Liver (tissue), 3 donors: ENCODE results near the gene ARHGAP4.

ENCODE experiments used
- CTCF ChIP-seq: fragments of 150-350 bp; IDR thresholded peaks from 2 replicates; pipeline ENCODE4 v1.5.1; 2017; ENCODE audit warnings: improper control_type of control experiment, low read depth, low read length; ENCODE audit not compliant: missing input control
- EGR1 ChIP-seq, 2 donors: IDR thresholded peaks; 2 replicates each; pipeline ENCODE4 v1.6.1; 2016 to 2018; ENCODE audit warnings: antibody characterized with exemption in 2 of 2, low read depth in 2 of 2
- HNF4A ChIP-seq, 2 donors: conservative IDR thresholded peaks; 2 replicates each; pipeline ENCODE4 v1.6.1; 2016; ENCODE audit warnings: antibody characterized with exemption in 2 of 2, mild to moderate bottlenecking in 2 of 2
- JUND ChIP-seq, 2 donors: IDR thresholded peaks; 2 replicates each; pipeline ENCODE4 v1.6.1; 2016; ENCODE audit warnings: antibody characterized with exemption in 2 of 2
- NR2F2 ChIP-seq: IDR thresholded peaks from 2 replicates; pipeline ENCODE4 v1.6.1; 2016; ENCODE audit warnings: antibody characterized with exemption
- RAD21 ChIP-seq, 2 donors: IDR thresholded peaks; 2 replicates each; pipeline ENCODE4 v1.6.1; 2016; ENCODE audit warnings: antibody characterized with exemption in 2 of 2, mild to moderate bottlenecking in 2 of 2
- REST ChIP-seq: IDR thresholded peaks from 2 replicates; pipeline ENCODE4 v1.6.1; 2016; ENCODE audit warnings: antibody characterized with exemption, mild to moderate bottlenecking
- RXRA ChIP-seq, 2 donors: IDR thresholded peaks; 2 replicates each; pipeline ENCODE4 v1.6.1; 2017 to 2018; ENCODE audit warnings: antibody characterized with exemption in 2 of 2, mild to moderate bottlenecking in 1 of 2
- TAF1 ChIP-seq: conservative IDR thresholded peaks from 2 replicates; pipeline ENCODE4 v1.6.1; 2016; ENCODE audit warnings: antibody characterized with exemption, mild to moderate bottlenecking
- ZBTB33 ChIP-seq: IDR thresholded peaks from 2 replicates; pipeline ENCODE4 v1.6.1; 2016; ENCODE audit warnings: antibody characterized with exemption
- donor health status: healthy.
- donor health status: healthy.

- TF ChIP-seq JUND (IDR thresholded peaks at IDR 0.05) (no peak), REST (no peak), NR2F2 (no peak), CTCF (no peak), HNF4A (conservative IDR thresholded peaks at IDR 0.05) (no peak), TAF1 (no peak), EGR1 (IDR thresholded peaks at IDR 0.05; ENCODE audit: low read depth in 2 of 2) (no peak), RAD21 (IDR thresholded peaks at IDR 0.05) (no peak), ZBTB33 (no peak), RXRA (IDR thresholded peaks at IDR 0.05) (no peak)
Observed at GRCh38 chrX:153883163-153883843, 42.8 kb downstream of the ARHGAP4 start.
